GM13977 (cell line): ENCODE data around the gene SCP2D1.

Experiments
- DNase-seq: peaks from one replicate; pipeline ENCODE4 v3.0.0; 2012; ENCODE audit warnings: low spot score
- CTCF ChIP-seq: IDR thresholded peaks from 2 replicates; pipeline ENCODE4 v1.5.1; 2012; ENCODE audit warnings: mild to moderate bottlenecking, control low read depth; ENCODE audit not compliant: insufficient read depth; ENCODE audit errors: extremely low read depth, missing control alignments
- in situ Hi-C: fragments of 300-500 bp; cut with MboI; formaldehyde crosslinking; loops from one replicate; pipeline ENCODE4 v1.12.0; 2022; ENCODE audit warnings: low sequenced_read_pairs, low pct_unique_long_range_greater_than_20kb, mixed read lengths, inconsistent platforms; ENCODE audit not compliant: unreplicated experiment

The SCP2D1 gene

GRCh38 chr20:18855882-18856281 lies 42.3 kb downstream of the SCP2D1 start:
- no peak for DNase-seq
- no peak for TF ChIP-seq CTCF
- in situ Hi-C loops, result no loop called here

- in situ Hi-C loops, result no loop called here
- DNase-seq, result no peak
- TF ChIP-seq CTCF, result no peak
Observed at GRCh38 chr20:18856873-18857272, 43.3 kb downstream of the SCP2D1 start.

GRCh38 chr20:18857640-18858039 lies 44.1 kb downstream of the SCP2D1 start:
- DNase-seq, result no peak
- in situ Hi-C loops, result no loop called here
- TF ChIP-seq CTCF, result no peak

GRCh38 chr20:18858816-18859215 lies 45.2 kb downstream of the SCP2D1 start:
- in situ Hi-C loops, result no loop called here
- no peak for DNase-seq
- TF ChIP-seq CTCF, result no peak
